Measurements from ENCODE around the gene IFI27L2.

IFI27L2 gene

GRCh38 chr14:94129111-94129757 is at the start of gene IFI27L2:
IFI27L2 (minus strand) TSS chr14:94129604; CDS start chr14:94129564, 40 bp downstream.
- peaks cover 21% of the 10 kb centered on the region for H3K27me3 Mint-ChIP-seq (ENCODE audit: low read depth)
- H3K9me3 Mint-ChIP-seq = no peaks in the 10 kb centered on the region
- peaks cover 15% of the 10 kb centered on the region for H3K4me1 Mint-ChIP-seq (ENCODE audit: low read depth)
- peak within 1 kb of the TSS; percentile 87 for H3K27ac Mint-ChIP-seq
- H3K36me3 Mint-ChIP-seq (ENCODE audit: low read depth) = no peaks in the 10 kb centered on the region
- DNase-seq (ENCODE audit: low spot score) = peak; percentile 61
- peak within 1 kb of the TSS; percentile 84 for H3K4me3 Mint-ChIP-seq

GRCh38 chr14:94177806-94178205 is 48.4 kb upstream of the IFI27L2 start:
- no peaks in the 10 kb centered on the region for H3K9me3 Mint-ChIP-seq
- H3K4me3 Mint-ChIP-seq = no peak overlapping the region
- H3K4me1 Mint-ChIP-seq (ENCODE audit: low read depth) = peaks cover 23% of the 10 kb centered on the region
- no peaks in the 10 kb centered on the region for H3K36me3 Mint-ChIP-seq (ENCODE audit: low read depth)
- H3K27ac Mint-ChIP-seq = no peak overlapping the region
- DNase-seq (ENCODE audit: low spot score) = no peak
- H3K27me3 Mint-ChIP-seq (ENCODE audit: low read depth) = peaks cover 45% of the 10 kb centered on the region

GRCh38 chr14:94176808-94177207 is 47.4 kb upstream of the IFI27L2 start:
- Mint-ChIP-seq H3K9me3 (no peaks in the 10 kb centered on the region), H3K27me3 (ENCODE audit: low read depth) (peaks cover 50% of the 10 kb centered on the region), H3K27ac (no peak overlapping the region), H3K36me3 (ENCODE audit: low read depth) (no peaks in the 10 kb centered on the region), H3K4me3 (no peak overlapping the region), H3K4me1 (ENCODE audit: low read depth) (peaks cover 24% of the 10 kb centered on the region)
- no peak for DNase-seq (ENCODE audit: low spot score)

- H3K36me3 Mint-ChIP-seq (ENCODE audit: low read depth) = no peaks in the 10 kb centered on the region
- H3K9me3 Mint-ChIP-seq = no peaks in the 10 kb centered on the region
- peak overlapping the region; percentile 69 for H3K4me3 Mint-ChIP-seq
- H3K27ac Mint-ChIP-seq = no peak overlapping the region
- H3K27me3 Mint-ChIP-seq (ENCODE audit: low read depth) = peaks cover 57% of the 10 kb centered on the region
- peaks cover 19% of the 10 kb centered on the region for H3K4me1 Mint-ChIP-seq (ENCODE audit: low read depth)
- DNase-seq (ENCODE audit: low spot score) = no peak
These were observed 46.3 kb upstream of the IFI27L2 start for GRCh38 chr14:94175747-94176146.

GRCh38 chr14:94175011-94175745 is 45.8 kb upstream of the IFI27L2 start:
- H3K27me3 Mint-ChIP-seq (ENCODE audit: low read depth) = peaks cover 60% of the 10 kb centered on the region
- peak overlapping the region; percentile 71 for H3K27ac Mint-ChIP-seq
- peak overlapping the region; percentile 69 for H3K4me3 Mint-ChIP-seq
- no peak for DNase-seq (ENCODE audit: low spot score)
- peaks cover 15% of the 10 kb centered on the region for H3K4me1 Mint-ChIP-seq (ENCODE audit: low read depth)
- H3K36me3 Mint-ChIP-seq (ENCODE audit: low read depth) = no peaks in the 10 kb centered on the region
- no peaks in the 10 kb centered on the region for H3K9me3 Mint-ChIP-seq

- peaks cover 64% of the 10 kb centered on the region for H3K27me3 Mint-ChIP-seq (ENCODE audit: low read depth)
- no peak overlapping the region for H3K27ac Mint-ChIP-seq
- peak overlapping the region; percentile 69 for H3K4me3 Mint-ChIP-seq
These were observed 45.2 kb upstream of the IFI27L2 start for GRCh38 chr14:94174604-94175010.

GRCh38 chr14:94173885-94174603 is 44.6 kb upstream of the IFI27L2 start, which contains the start of gene PPP4R4:
PPP4R4 (plus strand) TSS chr14:94174322; CDS start chr14:94174466, 144 bp downstream.
- Mint-ChIP-seq H3K4me3 (peak within 1 kb of the TSS; percentile 81), H3K27me3 (ENCODE audit: low read depth) (peaks cover 61% of the 10 kb centered on the region), H3K4me1 (ENCODE audit: low read depth) (peaks cover 15% of the 10 kb centered on the region), H3K27ac (peak within 1 kb of the TSS; percentile 71), H3K36me3 (ENCODE audit: low read depth) (no peaks in the 10 kb centered on the region), H3K9me3 (no peaks in the 10 kb centered on the region)
- peak; percentile 87 for DNase-seq (ENCODE audit: low spot score)

More at GRCh38 chr14:94174604-94175010, 45.2 kb upstream of the IFI27L2 start:
- no peak for DNase-seq (ENCODE audit: low spot score)
- Mint-ChIP-seq H3K9me3 (no peaks in the 10 kb centered on the region), H3K36me3 (ENCODE audit: low read depth) (no peaks in the 10 kb centered on the region), H3K4me1 (ENCODE audit: low read depth) (peaks cover 15% of the 10 kb centered on the region)

GRCh38 chr14:94173471-94173884 is 44.1 kb upstream of the IFI27L2 start:
- Mint-ChIP-seq H3K27me3 (ENCODE audit: low read depth) (peaks cover 58% of the 10 kb centered on the region), H3K4me1 (ENCODE audit: low read depth) (peaks cover 15% of the 10 kb centered on the region), H3K27ac (peak overlapping the region; percentile 69), H3K4me3 (peak overlapping the region; percentile 81), H3K36me3 (ENCODE audit: low read depth) (no peaks in the 10 kb centered on the region), H3K9me3 (no peaks in the 10 kb centered on the region)
- no peak for DNase-seq (ENCODE audit: low spot score)

GRCh38 chr14:94172545-94172944 is 43.1 kb upstream of the IFI27L2 start:
- H3K27ac Mint-ChIP-seq = no peak overlapping the region
- no peaks in the 10 kb centered on the region for H3K9me3 Mint-ChIP-seq
- no peak for DNase-seq (ENCODE audit: low spot score)
- H3K4me3 Mint-ChIP-seq = peak overlapping the region; percentile 81
- peaks cover 58% of the 10 kb centered on the region for H3K27me3 Mint-ChIP-seq (ENCODE audit: low read depth)
- peaks cover 15% of the 10 kb centered on the region for H3K4me1 Mint-ChIP-seq (ENCODE audit: low read depth)
- no peaks in the 10 kb centered on the region for H3K36me3 Mint-ChIP-seq (ENCODE audit: low read depth)

- Mint-ChIP-seq H3K36me3 (ENCODE audit: low read depth) (no peaks in the 10 kb centered on the region), H3K27me3 (ENCODE audit: low read depth) (peaks cover 48% of the 10 kb centered on the region), H3K27ac (no peak overlapping the region), H3K4me3 (no peak overlapping the region), H3K4me1 (ENCODE audit: low read depth) (peaks cover 15% of the 10 kb centered on the region), H3K9me3 (no peaks in the 10 kb centered on the region)
- no peak for DNase-seq (ENCODE audit: low spot score)
These were observed 41.8 kb upstream of the IFI27L2 start for GRCh38 chr14:94171208-94171607.

- Mint-ChIP-seq H3K36me3 (ENCODE audit: low read depth) (no peaks in the 10 kb centered on the region), H3K27me3 (ENCODE audit: low read depth) (peaks cover 37% of the 10 kb centered on the region), H3K9me3 (no peaks in the 10 kb centered on the region), H3K27ac (no peak overlapping the region), H3K4me1 (ENCODE audit: low read depth) (peaks cover 8% of the 10 kb centered on the region), H3K4me3 (no peak overlapping the region)
- DNase-seq (ENCODE audit: low spot score) = no peak
These were observed 40.7 kb upstream of the IFI27L2 start for GRCh38 chr14:94170136-94170535.

GRCh38 chr14:94165744-94166143 is 36.3 kb upstream of the IFI27L2 start:
- Mint-ChIP-seq H3K9me3 (no peaks in the 10 kb centered on the region), H3K4me1 (ENCODE audit: low read depth) (peaks cover 11% of the 10 kb centered on the region), H3K4me3 (no peak overlapping the region), H3K27me3 (ENCODE audit: low read depth) (peaks cover 10% of the 10 kb centered on the region), H3K36me3 (ENCODE audit: low read depth) (no peaks in the 10 kb centered on the region), H3K27ac (no peak overlapping the region)
- DNase-seq (ENCODE audit: low spot score) = no peak

GRCh38 chr14:94164685-94165431 is 35.5 kb upstream of the IFI27L2 start:
- no peaks in the 10 kb centered on the region for H3K36me3 Mint-ChIP-seq (ENCODE audit: low read depth)
- H3K9me3 Mint-ChIP-seq = no peaks in the 10 kb centered on the region
- H3K4me3 Mint-ChIP-seq = no peak overlapping the region
- peaks cover 11% of the 10 kb centered on the region for H3K4me1 Mint-ChIP-seq (ENCODE audit: low read depth)
- H3K27me3 Mint-ChIP-seq (ENCODE audit: low read depth) = peaks cover 5% of the 10 kb centered on the region
- H3K27ac Mint-ChIP-seq = no peak overlapping the region
- no peak for DNase-seq (ENCODE audit: low spot score)
